Testis (tissue), 2 donors: ENCODE measurements around the gene OR4C5.

Experiments
- POLR2A ChIP-seq: fragments of 450-650 bp; IDR thresholded peaks from one replicate; pipeline ENCODE4 v1.6.1; 2017; ENCODE audit warnings: antibody characterized with exemption, mild to moderate bottlenecking, moderate library complexity
- TF ChIP-seq, protein P1 (sequence below), 3 experiments: fragments of 450-650 bp in 2 of 3; fragments of 200-600 bp in 1 of 3; sonication (generic) in 1 of 3; IDR thresholded peaks; one replicate each; pipeline ENCODE4 v1.5.1; 2016 to 2019; ENCODE audit warnings: antibody characterized with exemption in 3 of 3, mild to moderate bottlenecking in 2 of 3, moderate library complexity in 1 of 3

DNA sequence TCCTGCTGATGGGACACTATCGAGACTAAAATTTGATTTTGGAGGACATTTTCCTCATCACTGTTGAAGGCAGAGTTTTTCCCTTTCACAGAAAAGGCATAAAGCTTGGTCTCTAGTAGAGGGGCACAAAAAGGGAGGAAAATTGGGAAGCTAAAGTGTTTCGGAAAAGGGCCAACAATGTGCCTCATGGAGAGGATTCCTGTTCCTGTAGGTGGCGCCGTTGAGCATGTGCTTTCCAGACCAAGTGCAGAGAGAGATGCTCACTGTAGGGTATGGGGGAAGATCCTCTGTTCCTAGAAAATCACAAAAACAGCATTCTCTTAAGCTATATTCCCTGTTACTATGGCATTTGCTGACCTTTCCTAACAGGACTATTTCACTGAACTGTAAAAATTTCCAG is 18.4 kb upstream of the OR4C5 start:
- TF ChIP-seq, protein P1, sequence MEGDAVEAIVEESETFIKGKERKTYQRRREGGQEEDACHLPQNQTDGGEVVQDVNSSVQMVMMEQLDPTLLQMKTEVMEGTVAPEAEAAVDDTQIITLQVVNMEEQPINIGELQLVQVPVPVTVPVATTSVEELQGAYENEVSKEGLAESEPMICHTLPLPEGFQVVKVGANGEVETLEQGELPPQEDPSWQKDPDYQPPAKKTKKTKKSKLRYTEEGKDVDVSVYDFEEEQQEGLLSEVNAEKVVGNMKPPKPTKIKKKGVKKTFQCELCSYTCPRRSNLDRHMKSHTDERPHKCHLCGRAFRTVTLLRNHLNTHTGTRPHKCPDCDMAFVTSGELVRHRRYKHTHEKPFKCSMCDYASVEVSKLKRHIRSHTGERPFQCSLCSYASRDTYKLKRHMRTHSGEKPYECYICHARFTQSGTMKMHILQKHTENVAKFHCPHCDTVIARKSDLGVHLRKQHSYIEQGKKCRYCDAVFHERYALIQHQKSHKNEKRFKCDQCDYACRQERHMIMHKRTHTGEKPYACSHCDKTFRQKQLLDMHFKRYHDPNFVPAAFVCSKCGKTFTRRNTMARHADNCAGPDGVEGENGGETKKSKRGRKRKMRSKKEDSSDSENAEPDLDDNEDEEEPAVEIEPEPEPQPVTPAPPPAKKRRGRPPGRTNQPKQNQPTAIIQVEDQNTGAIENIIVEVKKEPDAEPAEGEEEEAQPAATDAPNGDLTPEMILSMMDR (IDR thresholded peaks at IDR 0.05), result no peak
- no peak for TF ChIP-seq POLR2A
